ENCODE measurements around the gene NEMP1.

NEMP1 gene

DNA sequence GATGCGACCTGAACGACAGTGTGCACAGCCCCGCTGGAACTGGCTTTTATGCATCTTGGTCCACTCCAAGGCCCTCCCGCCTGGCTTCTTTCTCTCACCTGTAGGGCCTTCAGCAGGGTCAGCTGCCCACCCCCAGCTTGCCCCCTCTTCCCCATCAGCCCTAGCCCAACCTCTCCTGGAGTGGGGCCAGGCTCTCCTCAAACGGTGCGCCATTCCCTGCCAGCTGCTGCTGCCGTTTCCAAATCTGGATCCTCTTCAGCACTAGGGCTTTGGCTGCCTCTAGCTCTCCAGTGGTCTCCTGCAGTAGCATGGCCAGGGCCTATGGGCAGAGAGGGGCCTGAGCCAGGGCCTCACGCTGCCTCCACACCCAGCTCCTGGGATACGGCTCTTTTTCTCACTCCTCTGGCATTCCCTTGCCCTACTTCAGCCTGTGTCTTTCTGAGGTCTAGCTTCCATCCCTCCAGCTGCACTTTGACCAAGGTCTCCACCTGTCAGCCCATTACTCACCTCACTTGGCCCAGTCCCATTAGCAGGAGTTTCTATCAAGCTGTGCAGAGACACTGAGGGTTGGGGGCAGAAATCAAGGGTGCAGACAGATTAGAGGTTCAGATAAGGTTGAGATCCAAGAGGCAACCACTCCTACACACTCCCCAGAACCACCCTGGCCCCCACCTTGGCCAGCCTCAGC lies 27.6 kb upstream of the NEMP1 start:
- no peak for DNase-seq

DNA sequence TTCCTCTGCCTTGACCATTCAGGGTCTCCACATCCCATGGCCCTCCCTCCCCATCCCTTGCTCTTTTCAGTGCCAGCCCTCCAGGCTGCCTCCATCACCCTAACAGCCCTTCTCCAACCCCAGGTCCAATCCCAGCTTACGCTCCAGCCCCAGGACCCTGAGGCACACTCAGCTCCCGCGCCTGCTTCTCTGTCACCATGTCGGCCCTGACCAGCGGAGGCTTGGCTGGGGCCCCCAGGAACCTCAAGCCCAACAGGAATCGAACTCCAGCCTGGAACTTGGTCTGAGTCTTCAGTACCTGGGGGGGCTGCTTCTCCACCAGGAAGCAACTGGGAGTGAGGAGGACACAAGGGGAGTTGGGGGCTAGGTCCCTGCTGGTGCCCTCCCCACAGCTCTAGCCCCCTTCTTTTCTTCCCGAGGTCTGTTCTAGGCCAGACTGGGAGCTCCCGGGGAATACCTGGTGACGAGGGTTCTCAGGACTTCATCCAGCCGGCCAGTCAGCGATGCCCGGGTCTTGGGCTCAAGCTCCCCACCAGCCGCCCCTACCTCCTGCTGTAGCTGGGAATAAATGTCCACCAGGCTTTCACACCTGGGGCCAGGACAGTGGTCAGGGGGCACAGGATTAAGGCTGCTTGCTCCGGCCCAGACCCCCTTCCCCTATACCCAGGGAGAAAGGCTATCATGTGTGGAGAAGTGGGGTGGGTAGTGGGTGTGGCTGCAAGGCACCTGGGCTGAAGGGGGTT lies 26.6 kb upstream of the NEMP1 start:
- DNase-seq = no peak

DNA sequence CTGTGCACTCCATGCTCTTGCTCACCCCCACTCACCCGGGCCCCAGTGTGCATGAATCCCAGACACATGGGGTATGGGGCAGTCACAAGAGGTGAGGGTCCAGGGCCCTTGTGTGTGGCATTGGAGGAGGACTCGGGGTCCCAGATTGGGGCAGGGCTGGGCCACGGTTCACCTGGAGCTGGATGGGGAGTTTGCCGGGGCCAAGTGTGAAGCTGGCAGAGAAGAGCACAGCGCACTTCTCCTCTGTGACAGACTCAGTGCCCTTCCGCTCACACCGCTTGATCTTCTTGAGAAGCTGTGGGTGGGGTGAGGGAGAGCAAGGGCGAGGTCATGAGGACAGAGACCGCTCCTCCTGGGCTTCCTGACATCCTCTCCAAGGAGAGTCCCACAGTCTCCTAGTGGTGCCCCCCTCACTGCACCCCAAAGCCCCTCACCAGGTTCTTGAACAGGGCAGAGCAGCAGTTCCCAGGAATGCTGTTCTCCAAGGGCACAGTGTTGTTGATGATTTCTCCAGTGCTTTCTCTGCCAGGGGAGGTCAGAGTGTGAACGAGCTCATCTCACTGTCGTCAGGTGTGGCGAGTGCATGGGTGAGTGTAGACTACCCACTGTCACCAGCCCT lies 25.8 kb upstream of the NEMP1 start:
- no peak for DNase-seq

DNA sequence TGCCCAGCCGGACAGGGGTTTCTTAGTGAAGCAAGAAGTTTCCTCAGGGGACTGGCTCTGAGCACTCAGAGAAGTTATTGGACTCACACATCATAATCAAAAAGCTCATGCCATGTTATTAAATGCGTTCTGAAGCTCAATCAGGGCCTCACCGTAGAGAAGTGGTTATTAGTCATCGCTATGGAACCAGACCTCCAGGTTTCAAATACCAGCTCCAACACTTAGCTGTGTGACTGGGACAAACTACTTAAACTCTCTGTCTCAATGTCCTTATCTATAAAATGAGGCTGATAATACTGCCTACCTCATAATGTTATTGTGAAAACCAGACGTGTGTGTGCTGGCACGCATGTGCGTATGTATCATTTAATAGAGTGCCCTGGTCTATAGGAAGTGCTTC lies 25.3 kb upstream of the NEMP1 start:
- no peak for DNase-seq

DNA sequence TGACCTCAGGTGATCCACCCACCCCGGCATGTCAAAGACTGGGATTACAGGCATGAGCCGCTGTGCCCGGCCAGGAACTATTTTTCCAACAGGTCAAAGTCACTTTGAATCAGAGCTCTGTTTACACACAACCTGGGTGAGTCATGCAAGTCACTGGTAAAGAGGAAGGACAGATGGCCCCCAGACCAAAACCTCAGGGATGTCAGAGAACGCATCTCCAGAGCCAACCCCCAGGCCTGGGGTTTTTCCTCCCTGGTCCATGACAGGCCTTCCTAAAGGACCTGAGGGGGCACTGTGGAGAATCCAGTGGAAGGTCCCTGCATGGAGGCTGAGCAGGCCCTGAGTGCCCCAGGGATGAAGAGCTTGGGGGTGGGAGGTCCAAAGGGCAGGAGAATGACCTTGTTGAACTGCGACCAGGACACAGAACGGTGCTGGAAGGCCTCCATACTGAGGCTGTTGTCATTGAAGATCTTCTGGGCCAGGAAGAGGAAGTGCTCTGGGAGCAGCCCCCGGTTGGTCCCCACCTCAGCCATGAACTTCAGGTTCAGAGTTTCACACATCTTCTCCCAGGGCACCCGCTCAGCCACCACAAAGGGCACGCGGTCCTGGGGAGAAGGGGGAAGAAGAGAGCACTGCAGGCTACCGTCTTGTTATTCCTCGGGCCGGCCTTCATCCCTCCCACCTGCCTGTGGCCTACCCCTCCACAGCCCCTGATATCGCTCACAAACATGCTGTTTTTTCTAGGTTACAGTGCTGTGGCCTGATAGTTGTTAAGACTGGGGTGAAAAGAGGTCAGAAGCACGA lies 23.5 kb upstream of the NEMP1 start:
- no peak for DNase-seq

DNA sequence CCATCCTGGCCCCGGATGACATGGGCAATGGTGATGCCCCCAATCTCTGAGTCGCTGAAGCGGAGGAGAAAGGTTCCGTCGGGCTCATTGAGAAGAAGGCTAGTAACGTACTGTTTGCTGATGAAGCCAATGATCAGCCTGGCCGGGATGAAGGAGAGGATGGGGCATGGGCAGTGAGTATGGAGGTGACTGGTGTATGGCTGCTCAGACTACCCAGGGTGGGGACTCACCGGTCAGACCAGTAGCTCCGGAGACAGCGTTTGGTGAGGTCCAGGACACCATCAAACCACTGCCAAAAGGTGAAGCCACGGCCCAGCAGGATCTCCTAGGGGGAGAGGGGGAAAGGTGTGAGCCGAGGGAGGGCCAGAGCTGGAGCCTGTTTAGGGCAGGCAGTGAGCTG lies 21.2 kb upstream of the NEMP1 start:
- DNase-seq = no peak

DNA sequence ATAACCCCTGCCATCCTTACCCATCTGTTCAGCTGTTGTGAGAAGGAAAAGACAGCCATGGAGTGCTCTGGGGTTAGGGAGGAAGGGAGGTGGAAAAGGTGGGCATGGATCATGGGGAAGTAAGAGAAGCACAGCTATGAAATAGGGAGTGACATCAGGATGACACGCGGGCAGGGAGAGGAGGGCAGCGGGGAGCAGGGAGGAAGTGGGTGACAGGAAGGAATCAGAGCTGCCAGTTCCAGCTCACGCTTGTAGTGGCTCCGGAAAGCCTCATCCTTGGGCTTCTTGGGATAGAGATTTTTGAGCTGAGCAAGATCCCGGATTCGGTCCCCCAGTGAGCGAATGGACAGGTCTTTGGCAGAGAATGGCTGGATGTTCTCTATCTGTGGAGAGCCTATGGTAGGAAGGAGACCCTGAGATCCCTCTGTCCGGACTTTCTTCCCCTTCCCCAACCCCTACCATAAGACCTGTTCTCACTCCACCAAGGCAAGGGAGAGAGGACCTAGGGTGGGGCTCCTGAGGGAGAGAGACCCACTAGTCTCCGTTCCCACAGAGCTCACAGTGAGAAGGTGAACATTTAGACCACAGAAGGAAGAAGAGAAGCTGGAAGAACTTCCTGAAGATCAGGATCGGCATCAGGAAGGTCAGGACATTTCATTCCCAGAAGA lies 20.6 kb upstream of the NEMP1 start:
- DNase-seq = no peak

DNA sequence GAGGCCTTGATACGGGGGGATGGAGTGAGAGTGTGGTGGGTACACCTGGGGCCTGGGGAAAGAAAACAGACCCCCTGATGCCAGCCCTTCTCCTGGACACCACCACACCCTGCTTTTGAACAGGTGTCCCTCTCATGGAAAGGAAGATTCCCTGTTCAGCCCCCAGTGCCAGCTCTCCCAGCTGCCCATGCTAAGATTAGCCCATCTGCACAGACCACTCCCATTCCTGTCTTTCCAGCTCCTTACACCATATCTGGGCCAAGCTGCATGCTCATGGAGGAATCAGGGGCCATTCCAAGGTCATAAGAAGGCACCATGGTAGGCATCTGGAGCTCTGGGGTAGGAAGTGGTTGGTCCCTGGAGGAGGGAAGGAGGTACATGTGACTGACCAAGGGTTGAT lies 20.0 kb upstream of the NEMP1 start:
- no peak for DNase-seq

DNA sequence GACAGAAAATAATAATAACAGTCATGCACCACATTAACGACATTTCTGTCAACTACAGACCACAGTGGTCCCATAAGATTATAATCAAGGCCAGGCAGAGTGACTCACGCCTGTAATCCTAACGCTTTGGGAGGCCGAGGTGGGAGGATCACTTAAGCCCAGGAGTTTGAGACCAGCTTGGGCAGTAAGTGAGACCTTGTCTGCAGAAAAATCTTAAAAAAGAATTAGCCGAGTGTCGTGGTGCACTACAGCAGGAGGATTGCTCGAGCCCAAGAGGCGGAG lies 18.9 kb upstream of the NEMP1 start:
- no peak for DNase-seq

DNA sequence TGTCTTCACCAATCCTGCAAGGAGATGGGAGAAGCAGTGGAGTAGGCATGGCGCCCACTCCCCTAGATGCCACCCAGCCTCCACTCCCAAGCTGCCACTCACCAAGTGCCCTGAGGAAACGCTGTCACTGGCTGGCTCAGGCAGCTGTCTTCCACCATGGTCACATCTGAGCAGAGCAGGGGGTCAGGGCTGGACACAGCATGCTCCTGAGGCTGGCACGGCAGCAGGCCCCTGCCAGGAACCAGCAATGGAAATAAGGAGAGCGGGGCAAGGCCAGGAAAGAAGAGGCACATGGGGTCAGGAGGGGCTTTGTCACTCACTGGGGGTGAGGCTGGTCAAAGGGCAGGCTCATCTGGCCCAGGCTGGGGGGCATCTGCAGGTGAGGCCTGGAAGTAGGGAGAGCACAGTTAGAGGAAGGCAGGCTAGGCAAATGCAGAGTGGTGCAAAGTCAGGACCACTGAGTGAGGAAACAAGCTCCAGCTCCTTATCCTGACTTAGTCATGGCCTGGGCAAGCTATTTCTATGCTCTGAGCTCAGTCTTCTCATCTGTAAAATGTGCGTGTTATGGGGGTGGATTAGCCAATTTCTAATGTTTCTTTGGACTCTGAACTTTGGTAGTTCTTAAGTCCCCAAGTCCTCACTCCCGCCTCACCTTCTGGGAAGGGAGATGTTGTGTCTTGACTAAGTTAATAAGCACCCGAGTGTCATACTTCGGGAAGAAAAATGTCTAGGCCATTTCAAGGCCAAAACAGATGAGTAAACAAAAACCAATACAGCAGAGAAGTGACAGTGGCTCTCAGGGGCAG lies 18.4 kb upstream of the NEMP1 start:
- DNase-seq = no peak

DNA sequence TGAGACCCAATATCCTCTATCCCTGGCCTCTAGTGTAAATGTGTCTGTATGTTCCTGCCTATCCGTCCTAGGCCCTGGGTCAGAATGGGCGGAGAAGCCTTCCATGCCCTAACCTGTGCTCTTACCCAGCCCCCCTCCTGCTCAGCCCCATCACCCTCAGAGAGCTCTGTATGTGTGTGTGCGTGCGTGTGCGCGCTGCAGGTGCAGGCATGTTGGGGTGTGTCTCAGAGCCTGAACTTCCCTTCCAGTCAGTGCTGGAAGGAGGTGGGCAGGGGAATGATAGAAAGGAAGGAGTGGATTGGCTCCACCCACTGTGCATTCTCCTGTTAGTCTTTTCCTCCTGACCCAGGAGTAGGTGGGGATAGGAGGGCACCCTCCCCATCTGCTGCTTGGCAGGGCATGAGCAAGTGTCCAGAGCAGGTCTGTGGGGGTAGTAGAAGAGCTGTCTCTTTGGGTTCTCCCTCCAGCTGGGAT lies 17.5 kb upstream of the NEMP1 start:
- DNase-seq = no peak

DNA sequence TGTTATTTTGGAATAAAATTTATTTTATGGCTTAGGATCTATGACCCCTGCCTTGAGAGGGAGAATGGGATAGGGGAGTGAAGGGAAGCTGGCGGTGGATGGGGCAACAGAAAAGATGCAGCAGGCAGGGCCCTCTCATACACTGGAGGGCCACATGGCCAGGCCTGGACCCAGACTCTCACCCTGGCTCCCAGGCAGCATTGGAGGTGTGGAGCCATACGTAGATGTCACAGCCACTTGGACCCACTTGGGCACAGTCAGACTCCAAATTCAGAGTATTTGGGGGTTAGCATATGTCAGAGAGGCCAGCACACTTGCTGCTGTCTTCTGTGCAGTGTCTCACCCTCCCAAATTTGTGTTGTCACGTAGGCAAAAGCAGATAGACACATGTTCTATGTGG lies 16.8 kb upstream of the NEMP1 start:
- no peak for DNase-seq

DNA sequence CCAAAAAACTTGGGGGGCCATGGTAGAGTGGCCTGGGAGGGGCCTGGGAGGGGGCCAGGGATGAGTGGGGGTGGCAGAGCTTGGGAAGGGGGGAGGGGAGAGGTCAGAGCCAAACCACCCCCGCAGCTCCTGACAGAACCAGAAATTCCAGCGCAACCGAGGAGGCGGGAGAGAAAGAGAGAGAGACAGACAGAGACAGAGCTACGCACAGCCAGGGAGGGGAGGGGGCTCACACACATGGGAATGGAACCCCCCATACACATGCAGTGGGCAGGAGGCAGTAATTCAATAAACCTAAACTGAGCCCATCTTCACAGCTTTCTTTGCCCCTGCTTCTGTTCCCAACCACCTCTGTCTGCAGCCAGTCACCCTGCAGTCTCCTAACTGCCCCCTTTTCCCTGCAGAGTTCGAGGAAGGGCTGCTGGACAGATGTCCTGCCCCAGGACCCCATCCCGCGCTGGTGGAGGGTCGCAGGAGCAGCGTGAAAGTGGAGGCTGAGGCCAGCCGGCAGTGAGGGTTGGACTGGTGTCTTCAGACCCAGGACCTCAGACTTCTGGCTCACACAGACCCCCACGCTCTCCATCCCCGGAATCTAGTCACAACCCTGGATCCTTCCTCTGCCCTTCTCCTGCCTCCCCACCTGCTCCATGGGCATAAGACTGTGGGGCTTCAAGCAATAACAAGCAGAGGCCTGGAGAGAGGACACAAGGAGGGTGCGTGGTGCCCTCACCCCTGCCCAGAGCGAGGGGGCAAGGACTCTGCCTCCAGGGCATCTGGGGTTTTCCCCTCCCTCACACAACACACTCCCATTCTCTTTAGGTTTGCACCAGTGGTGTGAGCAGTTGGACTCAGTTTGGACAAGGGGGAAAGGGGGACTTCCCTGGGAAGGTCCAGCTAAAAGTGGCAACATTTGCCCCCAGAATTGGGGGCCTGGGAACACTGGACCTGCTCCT lies 15.9 kb upstream of the NEMP1 start:
- no peak for DNase-seq

DNA sequence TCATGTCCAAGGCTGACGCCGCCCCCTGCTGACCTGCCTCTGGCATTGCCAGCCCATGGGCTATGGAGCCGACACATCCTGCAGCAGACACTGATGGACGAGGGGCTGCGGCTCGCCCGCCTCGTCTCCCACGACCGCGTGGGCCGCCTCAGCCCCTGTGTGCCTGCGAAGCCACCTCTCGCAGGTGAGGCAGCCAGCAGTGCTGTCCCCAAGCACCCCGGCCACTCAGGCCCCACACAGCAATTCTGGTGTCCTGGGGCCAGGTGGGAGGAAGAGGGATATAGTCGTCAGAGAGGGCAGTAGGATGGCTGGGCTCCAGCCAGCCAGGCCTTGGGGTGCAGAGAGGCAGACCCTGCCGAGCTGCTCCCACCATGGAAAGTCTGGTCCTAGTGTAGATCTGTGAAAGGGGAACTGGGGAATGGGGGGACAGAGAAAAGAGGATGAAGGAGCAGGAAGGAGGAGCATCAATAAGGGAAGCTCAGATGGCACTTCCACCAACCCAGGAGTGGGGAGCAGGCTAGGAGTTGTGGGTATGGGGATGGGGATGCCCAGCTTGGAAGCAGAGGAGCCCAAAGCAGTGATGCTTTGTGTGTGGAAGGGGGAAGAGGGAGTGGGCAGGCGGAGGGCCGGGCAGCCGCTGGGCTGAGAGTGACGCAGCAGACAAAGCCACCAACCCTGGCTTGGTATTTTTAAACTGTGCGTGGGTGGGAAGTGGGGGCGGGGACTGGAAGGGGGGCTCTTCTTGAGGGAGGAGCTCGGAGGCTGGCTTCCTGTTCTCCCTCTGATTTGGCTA lies 15.0 kb upstream of the NEMP1 start:
- DNase-seq = peak; percentile 69

DNA sequence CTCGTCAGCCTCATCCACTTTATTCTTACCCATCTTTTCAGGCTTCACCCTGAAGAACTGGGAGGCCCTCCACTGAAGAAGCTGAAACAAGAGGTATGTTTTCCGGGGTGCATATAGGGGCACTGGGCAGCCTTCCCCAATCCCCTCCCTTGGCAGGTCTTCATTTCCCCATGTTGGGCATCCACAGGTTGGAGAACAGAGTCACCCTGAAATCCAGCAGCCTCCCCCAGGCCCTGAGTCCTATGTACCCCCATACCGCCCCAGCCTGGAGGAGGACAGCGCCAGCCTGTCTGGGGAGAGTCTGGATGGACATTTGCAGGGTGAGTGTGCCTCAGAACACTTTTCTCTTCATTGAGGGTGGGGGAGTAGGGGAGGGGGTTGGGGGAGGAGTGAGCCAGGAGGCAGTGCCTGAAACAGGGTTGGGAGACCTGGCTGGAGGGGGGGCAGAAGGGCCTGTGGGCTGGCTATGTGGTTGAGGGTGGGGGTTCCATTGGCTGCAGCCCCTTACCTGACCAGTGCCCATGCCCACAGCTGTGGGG lies 14.4 kb upstream of the NEMP1 start:
- no peak for DNase-seq

DNA sequence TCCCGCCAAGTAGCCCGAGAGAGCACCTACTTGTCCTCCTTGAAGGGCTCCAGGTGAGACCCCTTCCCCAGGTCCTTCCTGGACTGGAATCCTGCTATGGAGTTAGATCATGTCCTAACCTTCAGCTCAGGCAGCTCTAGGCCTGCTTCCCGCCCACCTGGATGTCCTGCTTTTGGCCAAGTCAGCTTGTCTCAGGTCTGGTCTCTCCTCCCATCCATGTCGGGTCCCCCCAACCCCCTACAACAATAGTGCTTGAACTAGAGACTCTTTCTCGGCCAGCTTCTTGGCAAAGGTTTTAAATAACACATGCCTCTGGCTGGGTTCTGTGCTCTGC lies 13.9 kb upstream of the NEMP1 start:
- DNase-seq = no peak

DNA sequence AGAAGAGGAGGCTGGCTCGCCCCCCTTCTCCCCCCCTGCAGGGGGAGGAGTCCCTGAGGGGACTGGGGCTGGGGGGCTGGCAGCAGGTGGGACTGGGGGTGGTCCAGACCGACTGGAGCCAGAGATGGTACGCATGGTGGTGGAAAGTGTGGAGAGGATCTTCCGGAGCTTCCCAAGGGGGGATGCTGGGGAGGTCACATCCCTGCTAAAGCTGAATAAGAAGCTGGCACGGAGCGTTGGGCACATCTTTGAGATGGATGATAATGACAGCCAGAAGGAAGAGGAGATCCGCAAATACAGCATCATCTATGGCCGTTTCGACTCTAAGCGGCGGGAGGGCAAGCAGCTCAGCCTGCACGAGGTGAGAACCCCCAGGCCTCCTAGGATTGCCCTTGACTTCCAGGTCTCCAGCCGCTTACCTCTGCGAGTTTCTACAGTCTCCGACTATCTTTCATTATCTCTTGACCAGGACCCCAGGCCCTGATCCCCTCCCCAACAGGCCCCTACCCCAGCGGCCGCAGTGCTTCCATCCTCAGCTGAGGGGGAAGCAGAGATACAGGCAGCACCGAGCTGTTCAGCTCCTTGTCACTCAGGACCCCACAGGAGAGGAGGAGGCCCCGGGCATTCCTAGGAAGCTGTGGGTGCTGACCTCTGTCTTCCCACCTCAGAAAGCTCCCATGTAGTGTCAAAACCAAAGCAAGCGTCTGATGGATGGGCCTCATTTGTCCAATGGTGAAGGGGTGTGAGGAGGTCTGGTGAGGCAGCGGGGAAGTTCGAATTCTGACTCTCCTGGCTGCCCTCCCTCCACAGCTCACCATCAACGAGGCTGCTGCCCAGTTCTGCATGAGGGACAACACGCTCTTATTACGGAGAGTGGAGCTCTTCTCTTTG lies 13.3 kb upstream of the NEMP1 start:
- no peak for DNase-seq

DNA sequence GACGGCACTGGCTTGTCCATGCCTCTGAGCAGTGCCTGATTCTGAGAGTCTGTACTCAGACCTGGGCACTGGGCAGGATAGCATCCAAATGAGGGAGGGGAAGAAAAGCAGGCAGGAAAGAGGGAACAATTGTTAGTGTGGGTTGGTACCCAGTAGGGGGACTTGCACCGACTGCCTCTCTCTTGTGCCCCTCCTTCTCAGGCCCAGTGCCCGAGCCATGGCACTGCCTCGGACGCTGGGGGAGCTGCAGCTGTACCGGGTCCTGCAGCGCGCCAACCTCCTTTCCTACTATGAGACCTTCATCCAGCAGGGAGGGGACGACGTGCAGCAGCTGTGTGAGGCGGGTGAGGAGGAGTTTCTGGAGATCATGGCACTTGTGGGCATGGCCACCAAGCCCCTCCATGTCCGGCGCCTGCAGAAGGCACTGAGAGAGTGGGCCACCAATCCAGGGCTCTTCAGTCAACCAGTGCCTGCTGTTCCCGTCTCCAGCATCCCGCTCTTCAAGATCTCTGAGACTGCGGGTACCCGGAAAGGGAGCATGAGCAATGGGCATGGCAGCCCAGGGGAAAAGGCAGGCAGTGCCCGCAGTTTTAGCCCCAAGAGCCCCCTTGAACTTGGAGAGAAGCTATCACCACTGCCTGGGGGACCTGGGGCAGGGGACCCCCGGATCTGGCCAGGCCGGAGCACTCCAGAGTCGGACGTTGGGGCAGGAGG lies 12.5 kb upstream of the NEMP1 start:
- DNase-seq = no peak
